Loucy (cell line): ENCODE results near the gene SPINT1.

Source experiments
- CTCF ChIP-seq: fragments of 200-600 bp; sonication (generic); conservative IDR thresholded peaks from 2 replicates; pipeline ENCODE4 v1.5.1; 2014; ENCODE audit warnings: mild to moderate bottlenecking, antibody characterized with exemption, low read length
- EZH2phosphoT487 ChIP-seq: fragments of 200-600 bp; IDR thresholded peaks from 2 replicates; pipeline ENCODE4 v1.6.1; 2018; ENCODE audit warnings: antibody characterized with exemption, mild to moderate bottlenecking, moderate library complexity, borderline replicate concordance

GRCh38 chr15:40819048-40819447 lies 24.8 kb upstream of the SPINT1 start:
- TF ChIP-seq EZH2phosphoT487, result no peak
- TF ChIP-seq CTCF, result no peak
